Adipocyte (in vitro differentiated cells): ENCODE measurements around the gene SAPCD2.

Experiments used
- DNase-seq: peaks from one replicate; pipeline ENCODE4 v3.0.0-alpha.2; 2015; ENCODE audit warnings: low read depth
- H3K27me3 ChIP-seq: replicated peaks from 2 replicates; pipeline ENCODE4 v1.7.0; 2013; ENCODE audit warnings: mild to moderate bottlenecking, low read length, moderate library complexity; ENCODE audit not compliant: control insufficient read depth, insufficient read depth
- H3K36me3 ChIP-seq: 2 replicates; pipeline ENCODE4 v1.7.0; 2013; ENCODE audit warnings: low read length, mild to moderate bottlenecking, moderate library complexity; ENCODE audit not compliant: control insufficient read depth, insufficient read depth, severe bottlenecking
- H3K4me1 ChIP-seq: 2 replicates; pipeline ENCODE4 v1.7.0; 2013; ENCODE audit warnings: mild to moderate bottlenecking, low read length, moderate library complexity; ENCODE audit not compliant: control insufficient read depth, insufficient read depth
- H3K4me3 ChIP-seq: 2 replicates; pipeline ENCODE4 v1.7.0; 2013; ENCODE audit warnings: mild to moderate bottlenecking, low read length, moderate library complexity
- H3K9ac ChIP-seq: 2 replicates; pipeline ENCODE4 v1.7.0; 2013; ENCODE audit warnings: mild to moderate bottlenecking, low read length, moderate library complexity
- H3K9me3 ChIP-seq: 2 replicates; pipeline ENCODE4 v1.7.0; 2013; ENCODE audit warnings: mild to moderate bottlenecking, low read length, moderate library complexity; ENCODE audit not compliant: control insufficient read depth

Gene SAPCD2

DNA sequence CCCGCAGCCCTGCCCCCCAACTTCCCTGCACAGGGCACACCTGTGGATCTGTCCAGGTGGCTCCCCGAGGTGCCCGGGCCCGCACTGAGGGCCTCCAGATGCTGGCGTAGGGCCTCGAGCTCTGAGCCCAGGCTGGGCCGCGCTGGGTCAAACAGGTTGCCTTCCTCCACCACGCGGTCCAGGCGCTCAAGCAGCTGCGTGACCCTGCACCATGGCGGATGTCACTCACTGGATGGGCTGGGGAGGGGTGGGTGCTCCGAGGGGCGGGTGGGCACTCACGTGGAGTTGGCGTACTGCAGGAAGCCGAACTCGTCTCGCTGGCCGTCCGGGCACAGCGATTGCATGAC lies 47.7 kb downstream of the SAPCD2 start:
- H3K9ac ChIP-seq = no peak overlapping the region
- no peak for DNase-seq
- H3K4me1 ChIP-seq = peaks cover 11% of the 10 kb centered on the region
- no peak overlapping the region for H3K4me3 ChIP-seq
- no peaks in the 10 kb centered on the region for H3K36me3 ChIP-seq
- no peaks in the 10 kb centered on the region for H3K9me3 ChIP-seq
- H3K27me3 ChIP-seq = no peaks in the 10 kb centered on the region

GRCh38 chr9:137021979-137022661 lies 48.2 kb downstream of the SAPCD2 start:
- Histone ChIP-seq H3K9me3 (no peaks in the 10 kb centered on the region), H3K27me3 (no peaks in the 10 kb centered on the region), H3K4me3 (no peak overlapping the region), H3K36me3 (peaks cover under 1% of the 10 kb centered on the region), H3K9ac (no peak overlapping the region), H3K4me1 (peaks cover 6% of the 10 kb centered on the region)
- DNase-seq = peak; percentile 65

DNA sequence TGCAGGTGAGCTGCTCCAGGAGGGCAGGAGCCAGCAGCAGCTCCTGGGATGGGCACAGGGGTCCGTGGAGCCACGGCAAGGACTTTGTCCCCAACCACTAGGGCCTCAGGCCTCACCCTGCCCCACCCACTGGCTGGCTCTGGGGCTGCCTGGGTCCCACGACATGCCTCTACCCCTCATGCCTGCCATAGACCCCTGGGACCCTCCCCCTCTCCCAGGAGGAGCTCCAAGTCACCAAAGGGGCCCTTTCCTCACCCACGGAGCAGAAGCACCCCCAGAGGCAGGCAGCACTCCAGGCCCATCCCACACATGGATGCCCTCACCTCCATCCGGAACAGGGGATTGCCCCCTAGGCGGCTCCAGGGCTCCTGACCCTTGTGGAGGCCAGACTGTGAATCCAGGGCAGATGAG lies 48.8 kb downstream of the SAPCD2 start:
- peaks cover 6% of the 10 kb centered on the region for H3K36me3 ChIP-seq
- no peaks in the 10 kb centered on the region for H3K27me3 ChIP-seq
- H3K4me1 ChIP-seq = peaks cover 4% of the 10 kb centered on the region
- no peak overlapping the region for H3K4me3 ChIP-seq
- H3K9me3 ChIP-seq = no peaks in the 10 kb centered on the region
- H3K9ac ChIP-seq = no peak overlapping the region
- no peak for DNase-seq

- H3K4me3 ChIP-seq = no peak overlapping the region
- no peaks in the 10 kb centered on the region for H3K9me3 ChIP-seq
- H3K9ac ChIP-seq = no peak overlapping the region
- peaks cover 11% of the 10 kb centered on the region for H3K36me3 ChIP-seq
- no peaks in the 10 kb centered on the region for H3K27me3 ChIP-seq
- DNase-seq = no peak
- H3K4me1 ChIP-seq = peaks cover 4% of the 10 kb centered on the region
These were observed 49.4 kb downstream of the SAPCD2 start for GRCh38 chr9:137020771-137021567.

DNA sequence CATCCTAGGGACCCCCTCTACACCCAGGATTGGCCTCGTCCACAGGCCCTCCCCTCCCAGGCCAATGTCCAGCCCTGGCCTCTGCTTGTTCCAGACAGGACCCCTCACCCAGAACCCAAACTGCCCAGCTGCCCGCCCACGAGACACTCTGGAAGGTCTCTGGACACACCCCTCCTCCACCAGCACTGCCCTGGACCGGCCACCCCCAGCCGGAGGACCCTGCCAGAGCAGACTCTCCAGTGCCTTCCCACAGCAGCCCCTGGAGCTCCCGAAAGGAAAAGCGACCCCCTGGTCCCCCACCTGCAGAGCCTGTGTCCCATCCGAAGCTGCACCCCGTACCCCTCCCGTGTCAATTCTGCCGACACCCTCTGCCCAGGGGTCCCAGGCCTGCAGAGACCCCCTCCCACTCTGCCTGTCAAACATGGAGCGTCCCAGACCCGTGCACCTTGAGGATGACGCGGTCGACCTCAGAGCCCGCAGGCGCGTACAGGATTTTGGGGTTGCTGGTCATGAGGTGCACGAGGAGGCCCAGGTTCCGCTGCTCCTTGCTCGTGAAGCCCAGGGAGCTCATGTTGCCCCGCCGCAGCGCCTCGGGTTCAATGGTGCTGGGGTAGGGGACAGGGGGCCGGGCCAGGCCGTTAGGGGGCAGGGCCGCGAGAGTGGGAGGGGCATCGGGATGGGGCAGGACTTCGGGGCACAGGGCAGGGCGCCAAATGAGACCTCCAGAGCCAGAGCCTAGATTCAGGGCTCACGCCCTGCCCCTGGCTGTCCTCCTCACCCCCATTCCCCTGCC lies 50.3 kb downstream of the SAPCD2 start:
- Histone ChIP-seq H3K36me3 (peaks cover 16% of the 10 kb centered on the region), H3K27me3 (no peaks in the 10 kb centered on the region), H3K4me3 (no peak overlapping the region), H3K4me1 (peaks cover 4% of the 10 kb centered on the region), H3K9me3 (no peaks in the 10 kb centered on the region), H3K9ac (no peak overlapping the region)
- DNase-seq = no peak

GRCh38 chr9:137018761-137019559 lies 51.4 kb downstream of the SAPCD2 start:
- DNase-seq = no peak

DNA sequence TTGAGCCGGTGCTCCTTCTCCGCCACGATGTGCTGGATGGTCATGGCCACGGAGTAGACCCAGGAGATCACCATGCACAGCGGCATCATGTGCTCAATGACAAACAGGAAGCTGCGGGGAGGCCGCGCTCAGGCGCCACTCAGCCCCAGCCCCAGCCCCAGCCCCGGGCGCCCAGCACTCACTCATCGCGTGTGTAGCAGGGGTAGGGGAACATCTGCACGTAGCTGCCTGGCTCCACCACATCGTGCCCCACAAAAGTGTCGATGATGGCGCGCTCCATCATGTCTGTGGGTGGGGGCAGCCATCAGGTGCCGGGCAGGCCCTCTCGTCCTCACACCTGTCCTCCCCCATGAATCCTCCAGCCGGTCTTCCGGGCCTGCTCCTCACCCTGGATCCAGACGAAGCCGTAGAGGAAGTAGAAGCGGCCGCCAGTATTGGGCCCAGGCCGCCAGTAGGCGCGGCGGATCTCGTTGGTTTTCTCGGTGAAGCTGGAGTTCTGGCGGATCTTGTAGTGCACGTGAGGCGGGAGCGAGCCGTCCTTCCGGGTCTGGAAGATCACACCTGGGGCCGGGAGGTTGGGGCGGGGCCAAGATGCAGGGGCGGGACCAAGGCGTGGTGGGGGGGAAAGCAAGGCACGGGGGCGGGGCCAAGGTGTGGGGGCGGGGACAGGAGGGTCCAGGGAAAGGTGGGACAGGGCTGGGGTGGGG lies 52.4 kb downstream of the SAPCD2 start:
- H3K9ac ChIP-seq = no peak overlapping the region
- H3K9me3 ChIP-seq = no peaks in the 10 kb centered on the region
- peaks cover 20% of the 10 kb centered on the region for H3K36me3 ChIP-seq
- H3K4me3 ChIP-seq = no peak overlapping the region
- H3K27me3 ChIP-seq = no peaks in the 10 kb centered on the region
- H3K4me1 ChIP-seq = no peaks in the 10 kb centered on the region
- DNase-seq = no peak

More at GRCh38 chr9:137018761-137019559, 51.4 kb downstream of the SAPCD2 start:
- Histone ChIP-seq H3K36me3 (peaks cover 20% of the 10 kb centered on the region), H3K27me3 (no peaks in the 10 kb centered on the region), H3K4me1 (peaks cover 4% of the 10 kb centered on the region), H3K9me3 (no peaks in the 10 kb centered on the region), H3K4me3 (no peak overlapping the region), H3K9ac (no peak overlapping the region)

GRCh38 chr9:137017071-137017470 lies 53.3 kb downstream of the SAPCD2 start:
- peaks cover 23% of the 10 kb centered on the region for H3K36me3 ChIP-seq

GRCh38 chr9:137016436-137016835 lies 53.9 kb downstream of the SAPCD2 start:
- Histone ChIP-seq H3K9me3 (no peaks in the 10 kb centered on the region), H3K27me3 (no peaks in the 10 kb centered on the region), H3K36me3 (peaks cover 23% of the 10 kb centered on the region), H3K9ac (no peak overlapping the region), H3K4me1 (no peaks in the 10 kb centered on the region), H3K4me3 (no peak overlapping the region)
- DNase-seq = no peak

More at GRCh38 chr9:137017071-137017470, 53.3 kb downstream of the SAPCD2 start:
- no peak overlapping the region for H3K9ac ChIP-seq
- H3K27me3 ChIP-seq = no peaks in the 10 kb centered on the region
- no peaks in the 10 kb centered on the region for H3K4me1 ChIP-seq
- no peaks in the 10 kb centered on the region for H3K9me3 ChIP-seq
- DNase-seq = no peak
- H3K4me3 ChIP-seq = no peak overlapping the region

DNA sequence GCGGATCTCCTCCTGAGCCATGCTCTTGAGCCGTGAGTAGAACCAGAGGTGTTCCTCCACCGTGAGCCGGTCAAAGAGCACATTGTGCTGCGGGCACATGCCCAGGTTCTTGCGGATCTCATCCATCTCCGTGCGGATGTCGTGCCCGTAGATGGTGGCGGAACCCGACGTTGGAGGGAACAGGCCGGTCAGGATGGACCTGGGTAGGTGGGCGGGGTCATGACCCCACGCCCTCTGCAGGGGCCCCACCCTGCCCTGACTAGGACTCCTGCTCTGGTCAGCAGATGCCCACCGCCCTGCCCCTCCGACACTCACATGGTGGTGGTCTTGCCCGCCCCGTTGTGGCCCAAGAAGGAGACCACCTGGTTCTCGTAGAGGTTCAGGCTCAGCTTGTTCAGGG lies 54.4 kb downstream of the SAPCD2 start:
- no peaks in the 10 kb centered on the region for H3K27me3 ChIP-seq
- peaks cover 23% of the 10 kb centered on the region for H3K36me3 ChIP-seq
- no peak for DNase-seq
- no peaks in the 10 kb centered on the region for H3K9me3 ChIP-seq
- no peak overlapping the region for H3K4me3 ChIP-seq
- H3K9ac ChIP-seq = no peak overlapping the region
- H3K4me1 ChIP-seq = no peaks in the 10 kb centered on the region
